Retinal pigment epithelial cell (primary cell): Measurements from ENCODE around the gene SLC35A2.

Experiments
- DNase-seq: peaks from one replicate; pipeline ENCODE4 v3.0.0-alpha.2; 2010; ENCODE audit warnings: low read depth
- H3K4me3 ChIP-seq: 2 replicates; pipeline ENCODE4 v1.5.1; 2011; ENCODE audit warnings: mild to moderate bottlenecking, low read length, control low read depth, moderate library complexity
- TF ChIP-seq, protein P1 (sequence below): conservative IDR thresholded peaks from 2 replicates; pipeline ENCODE4 v1.5.1; 2011; ENCODE audit warnings: low read depth, low read length, control low read depth, inconsistent platforms

SLC35A2 gene

DNA sequence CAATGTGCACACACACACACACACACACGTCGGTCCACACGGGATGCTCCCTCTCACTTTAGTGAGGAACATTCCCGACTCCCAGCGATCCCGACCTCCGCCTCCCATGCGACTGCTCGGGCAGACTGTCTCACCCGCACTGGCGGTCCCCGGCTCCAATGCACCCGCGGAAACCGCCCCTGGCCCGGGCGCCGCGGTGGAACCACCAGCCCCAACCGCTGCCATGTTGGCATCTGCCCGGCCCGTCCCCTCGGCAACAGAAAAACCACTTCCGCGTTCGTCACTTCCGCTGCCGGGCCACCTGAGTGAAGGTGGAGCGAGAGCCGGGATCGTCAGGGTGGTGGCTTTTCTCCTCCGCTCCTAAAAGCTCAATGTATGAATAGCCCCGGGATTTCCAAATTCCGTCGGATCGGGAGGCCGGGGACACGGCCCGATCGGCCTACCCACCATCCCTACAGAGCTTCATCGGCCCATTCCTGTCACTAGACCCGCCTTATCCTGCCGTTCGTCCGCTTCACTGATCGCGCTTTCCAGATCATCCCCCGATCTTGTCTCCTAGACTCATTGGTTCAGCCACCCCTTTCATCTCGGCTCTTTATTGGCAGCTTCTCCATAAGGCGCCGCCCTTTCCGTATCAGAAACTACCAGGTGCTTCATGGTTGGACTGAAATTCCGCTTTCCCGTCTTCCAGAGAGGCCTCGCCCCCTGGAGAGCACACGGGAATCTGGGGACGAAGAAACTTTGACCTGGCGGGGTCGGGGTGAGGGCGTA, at the start of gene SLC35A2:
Gene SLC35A2 (minus strand): TSS at position 235 of the 771 bp plus-strand sequence. CDS start 10 bp downstream, at position 225.
- TF ChIP-seq, protein P1, sequence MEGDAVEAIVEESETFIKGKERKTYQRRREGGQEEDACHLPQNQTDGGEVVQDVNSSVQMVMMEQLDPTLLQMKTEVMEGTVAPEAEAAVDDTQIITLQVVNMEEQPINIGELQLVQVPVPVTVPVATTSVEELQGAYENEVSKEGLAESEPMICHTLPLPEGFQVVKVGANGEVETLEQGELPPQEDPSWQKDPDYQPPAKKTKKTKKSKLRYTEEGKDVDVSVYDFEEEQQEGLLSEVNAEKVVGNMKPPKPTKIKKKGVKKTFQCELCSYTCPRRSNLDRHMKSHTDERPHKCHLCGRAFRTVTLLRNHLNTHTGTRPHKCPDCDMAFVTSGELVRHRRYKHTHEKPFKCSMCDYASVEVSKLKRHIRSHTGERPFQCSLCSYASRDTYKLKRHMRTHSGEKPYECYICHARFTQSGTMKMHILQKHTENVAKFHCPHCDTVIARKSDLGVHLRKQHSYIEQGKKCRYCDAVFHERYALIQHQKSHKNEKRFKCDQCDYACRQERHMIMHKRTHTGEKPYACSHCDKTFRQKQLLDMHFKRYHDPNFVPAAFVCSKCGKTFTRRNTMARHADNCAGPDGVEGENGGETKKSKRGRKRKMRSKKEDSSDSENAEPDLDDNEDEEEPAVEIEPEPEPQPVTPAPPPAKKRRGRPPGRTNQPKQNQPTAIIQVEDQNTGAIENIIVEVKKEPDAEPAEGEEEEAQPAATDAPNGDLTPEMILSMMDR = no peak
- peak within 1 kb of the TSS; percentile 87 for H3K4me3 ChIP-seq
- peak; percentile 31 for DNase-seq

DNA sequence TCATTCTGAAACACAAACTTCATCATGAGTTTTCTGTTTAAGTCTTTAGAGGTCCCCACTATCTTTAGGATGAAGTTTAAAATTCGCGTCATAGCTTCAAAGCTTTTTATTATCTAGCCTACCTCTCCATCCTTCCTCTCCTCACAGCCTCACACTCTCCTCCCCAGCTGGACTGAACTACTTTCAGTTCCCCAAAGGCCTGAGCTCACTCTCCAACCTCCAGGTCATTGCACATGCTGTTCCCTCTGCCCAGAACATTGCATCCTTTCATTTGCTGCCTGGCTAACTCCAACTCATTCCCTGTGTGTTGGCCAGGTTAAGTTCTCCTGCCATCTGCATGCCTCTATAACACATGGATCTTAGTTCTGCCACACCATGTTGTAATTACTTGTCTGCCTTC, 48.8 kb upstream of the SLC35A2 start:
- DNase-seq = no peak
- TF ChIP-seq, protein P1 = no peak
- no peak overlapping the region for H3K4me3 ChIP-seq

DNA sequence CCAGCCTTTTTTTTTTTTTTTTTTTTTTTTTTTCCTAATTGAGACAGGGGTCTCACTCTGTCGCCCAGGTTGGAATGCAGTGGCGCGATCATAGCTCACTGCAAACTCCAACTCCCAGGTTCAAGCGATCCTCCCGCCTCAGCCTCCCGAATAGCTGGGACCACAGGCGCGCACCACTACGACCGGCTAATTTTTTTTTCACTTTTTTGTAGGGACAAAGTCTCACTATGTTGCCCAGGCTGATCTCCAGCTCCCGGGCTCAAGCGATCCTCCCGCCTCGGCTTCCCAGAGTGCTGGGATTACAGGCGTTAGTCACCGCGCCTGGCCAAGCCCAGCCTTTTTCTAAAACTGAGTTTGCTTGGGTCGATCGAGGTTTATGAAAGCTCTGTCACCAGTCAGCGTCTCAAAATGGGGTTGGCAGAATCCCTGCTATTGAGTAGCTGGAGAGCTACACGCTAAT, 47.2 kb upstream of the SLC35A2 start:
- H3K4me3 ChIP-seq = peak overlapping the region; percentile 53
- DNase-seq = peak; percentile 41
- TF ChIP-seq, protein P1 = no peak

DNA sequence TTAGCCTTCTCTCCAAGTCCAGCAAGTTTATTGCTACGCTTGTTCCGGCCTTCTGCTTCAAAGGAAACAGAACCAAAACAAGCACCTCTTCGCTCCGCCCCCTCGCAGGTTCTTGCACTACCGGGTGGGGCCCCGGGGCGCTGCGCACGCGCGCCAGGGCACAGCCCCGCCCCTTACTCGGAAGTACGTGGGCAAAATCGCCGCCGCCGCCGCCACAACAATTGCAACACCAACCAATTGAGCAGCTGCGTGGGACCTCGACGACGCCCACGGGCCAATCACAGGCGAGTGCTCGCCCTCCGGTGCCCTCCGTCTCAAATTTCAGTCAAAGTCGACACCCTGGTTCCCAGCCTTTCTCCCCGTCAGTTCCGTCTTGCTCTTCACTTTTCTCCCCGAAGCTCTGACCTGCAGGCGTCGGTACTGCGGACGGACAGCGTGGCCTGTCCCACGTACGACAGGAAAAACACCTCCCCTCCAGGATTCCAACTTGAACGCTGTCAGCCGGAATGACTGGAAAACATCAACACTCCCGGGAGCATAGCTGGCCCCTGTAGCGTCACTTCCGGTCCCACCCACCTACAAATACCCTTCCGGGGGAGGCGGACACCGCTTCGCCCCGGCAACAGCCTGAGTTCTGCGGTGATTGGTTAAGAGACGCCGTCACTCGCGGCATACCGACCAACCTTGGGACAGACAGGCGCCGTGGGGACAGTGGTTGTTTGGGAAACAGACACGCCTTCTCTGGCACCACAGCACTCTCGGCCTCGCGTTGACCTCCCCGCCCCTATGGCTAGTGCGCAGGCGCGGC, 46.6 kb upstream of the SLC35A2 start:
- H3K4me3 ChIP-seq = peak overlapping the region; percentile 61
- TF ChIP-seq, protein P1 = no peak
- DNase-seq = peak; percentile 93

DNA sequence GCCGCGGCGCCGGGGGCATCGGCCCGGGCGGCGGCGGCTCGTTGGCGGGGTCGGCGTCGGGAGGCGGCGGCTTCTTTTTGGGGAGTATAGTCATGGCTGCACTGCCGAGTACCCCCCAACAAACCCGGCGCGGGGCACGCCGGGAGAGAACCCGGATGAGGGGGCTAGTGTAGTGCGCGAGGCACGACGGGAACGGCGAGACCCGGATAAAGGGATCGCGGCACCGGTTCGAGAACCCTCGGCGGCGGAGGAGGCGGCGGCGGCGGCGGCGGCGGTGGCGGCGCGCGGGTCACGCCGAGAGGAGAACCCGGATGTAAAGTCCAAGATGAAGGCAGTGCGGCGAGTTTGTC, 46.0 kb upstream of the SLC35A2 start, which contains the start of gene OTUD5:
Gene OTUD5 (minus strand): TSS at position 131 of the 350 bp plus-strand sequence. CDS start 37 bp downstream, at position 94.
- TF ChIP-seq, protein P1 = no peak
- peak within 1 kb of the TSS; percentile 68 for H3K4me3 ChIP-seq
- no peak for DNase-seq

DNA sequence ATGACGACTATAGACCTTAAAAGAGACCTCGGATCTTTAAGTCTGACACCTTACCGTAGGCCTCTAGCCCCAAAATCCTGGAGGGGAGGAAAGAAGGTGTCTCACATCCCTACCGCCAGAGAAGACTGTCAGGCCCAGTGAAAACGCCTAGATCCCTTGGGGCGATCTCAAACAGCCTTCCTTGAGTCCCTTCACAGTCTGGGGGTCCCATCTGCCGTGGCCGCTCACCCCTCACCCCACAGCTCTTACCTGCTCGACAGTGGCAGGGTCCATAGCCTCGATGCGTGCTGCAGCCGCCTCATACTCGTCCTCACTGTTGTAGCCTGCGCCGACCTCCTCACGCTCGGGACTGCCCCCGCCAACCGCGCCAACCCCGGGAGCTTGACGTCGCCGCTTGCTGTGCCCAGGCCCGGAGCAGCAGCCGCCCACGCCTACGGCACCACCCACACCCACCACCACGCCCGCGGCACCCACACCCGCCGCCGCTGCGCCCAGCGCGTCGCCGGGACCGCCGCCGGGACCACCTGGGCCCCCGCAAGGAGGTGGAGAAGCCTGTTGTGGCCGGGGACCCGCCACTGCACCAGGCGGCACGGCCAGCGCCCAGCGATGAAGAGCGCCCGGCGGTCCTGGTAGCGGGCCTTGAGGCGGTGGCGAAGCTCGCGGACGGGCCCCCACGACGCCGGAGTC, 45.4 kb upstream of the SLC35A2 start:
- DNase-seq = no peak
- H3K4me3 ChIP-seq = peak overlapping the region; percentile 68
- TF ChIP-seq, protein P1 = no peak
